ENCODE results near the gene LSM2.
"Not testable (repeated sequence)": the region's sequence is repeated elsewhere in the genome, so short reads cannot be mapped to it uniquely, and the experiment has no call there.

The LSM2 gene

GRCh38 chr6:31806470-31807272 lies at the start of gene LSM2:
LSM2 (minus strand) TSS chr6:31806966; CDS start chr6:31806757, 209 bp downstream.
- peak; percentile 93 to 97 (median 96) for DNase-seq (ENCODE audit: low read depth in 3 of 3)

- DNase-seq (ENCODE audit: low read depth in 3 of 3), result not testable (repeated sequence)
These were observed 45.4 kb upstream of the LSM2 start for GRCh38 chr6:31851980-31852718.

GRCh38 chr6:31851485-31851832 lies 44.7 kb upstream of the LSM2 start:
- no peak for DNase-seq (ENCODE audit: low read depth in 3 of 3)

- no peak for DNase-seq (ENCODE audit: low read depth in 3 of 3)
These were observed 44.2 kb upstream of the LSM2 start for GRCh38 chr6:31850765-31851484.

GRCh38 chr6:31847276-31847978 lies 40.7 kb upstream of the LSM2 start:
- DNase-seq (ENCODE audit: low read depth in 3 of 3), result no peak

GRCh38 chr6:31844507-31844906 lies 37.7 kb upstream of the LSM2 start:
- DNase-seq (ENCODE audit: low read depth in 3 of 3), result no peak

- DNase-seq (ENCODE audit: low read depth in 3 of 3), result no peak
These were observed 35.3 kb upstream of the LSM2 start for GRCh38 chr6:31842053-31842452.

GRCh38 chr6:31839779-31840126 lies 33.0 kb upstream of the LSM2 start:
- DNase-seq (ENCODE audit: low read depth in 3 of 3), result not testable (repeated sequence)

- DNase-seq (ENCODE audit: low read depth in 3 of 3), result no peak
These were observed 32.2 kb upstream of the LSM2 start for GRCh38 chr6:31838968-31839367.

- not testable (repeated sequence) for DNase-seq (ENCODE audit: low read depth in 3 of 3)
These were observed 31.4 kb upstream of the LSM2 start for GRCh38 chr6:31838114-31838553.

GRCh38 chr6:31837369-31838113 lies 30.8 kb upstream of the LSM2 start:
- no peak for DNase-seq (ENCODE audit: low read depth in 3 of 3)

- no peak for DNase-seq (ENCODE audit: low read depth in 3 of 3)
These were observed 30.0 kb upstream of the LSM2 start for GRCh38 chr6:31836474-31837368.

GRCh38 chr6:31836047-31836473 lies 29.3 kb upstream of the LSM2 start:
- no peak for DNase-seq (ENCODE audit: low read depth in 3 of 3)

GRCh38 chr6:31834367-31835250 lies 27.8 kb upstream of the LSM2 start:
- peak; percentile 68 to 75 (median 72) for DNase-seq (ENCODE audit: low read depth in 3 of 3)

- DNase-seq (ENCODE audit: low read depth in 3 of 3), result no peak
These were observed 24.8 kb upstream of the LSM2 start for GRCh38 chr6:31831350-31832215.

GRCh38 chr6:31830886-31831335 lies 24.1 kb upstream of the LSM2 start:
- DNase-seq (ENCODE audit: low read depth in 3 of 3), result no peak

GRCh38 chr6:31829633-31830283 lies 23.0 kb upstream of the LSM2 start:
- no peak for DNase-seq (ENCODE audit: low read depth in 3 of 3)
